Calu3 (cell line): ENCODE results near the gene CCNYL1. TPM values are rescaled to one million over a fixed set of nuclear protein-coding genes. Genes with fewer than 3 reads are reported as not detected.
"Not testable (repeated sequence)": the region's sequence is repeated elsewhere in the genome, so short reads cannot be mapped to it uniquely, and the experiment has no call there.

Experiments
- BruUV-seq: library from RNA; stranded (reverse); fragments of 400-500 nt; replicated peaks from 2 replicates; lab custom pipeline; 2021; lab: Mats Ljungman, UMichigan
- CTCF ChIA-PET: fragments of 300-600 bp; sonication (Branson Sonifier 250); formaldehyde crosslinking; loops from one replicate; lab custom pipeline; 2022; ENCODE audit warnings: antibody characterized with exemption; lab: Charles Lee
- DNase-seq: peaks from one replicate; pipeline ENCODE4 v3.0.0; 2022
- H3K27ac Mint-ChIP-seq: one replicate; pipeline ENCODE4 v1.8.0; 2022; ENCODE audit warnings: mixed read lengths; ENCODE audit not compliant: unreplicated experiment
- H3K27me3 Mint-ChIP-seq: one replicate; pipeline ENCODE4 v1.8.0; 2022; ENCODE audit warnings: mixed read lengths; ENCODE audit not compliant: unreplicated experiment
- H3K36me3 Mint-ChIP-seq: one replicate; pipeline ENCODE4 v1.8.0; 2022; ENCODE audit warnings: mild to moderate bottlenecking, moderate library complexity, mixed read lengths; ENCODE audit not compliant: insufficient read depth, unreplicated experiment
- H3K4me1 Mint-ChIP-seq: one replicate; pipeline ENCODE4 v1.8.0; 2022; ENCODE audit warnings: mild to moderate bottlenecking, low read depth, mixed read lengths; ENCODE audit not compliant: unreplicated experiment
- H3K4me3 Mint-ChIP-seq: one replicate; pipeline ENCODE4 v1.8.0; 2022; ENCODE audit warnings: mild to moderate bottlenecking, low read depth, moderate library complexity, mixed read lengths; ENCODE audit not compliant: unreplicated experiment
- H3K9me3 Mint-ChIP-seq: one replicate; pipeline ENCODE4 v1.8.0; 2022; ENCODE audit warnings: low read depth, mixed read lengths; ENCODE audit not compliant: unreplicated experiment
- intact Hi-C: fragments of 100-400 bp; cut with micrococcal nuclease; formaldehyde crosslinking; loops from one replicate; pipeline ENCODE4 v1.10.0; 2022; ENCODE audit not compliant: unreplicated experiment
- total RNA-seq: library from RNA; stranded (reverse); gene quantifications from 2 replicates; pipeline ENCODE4 v1.2.3, GENCODE V29; 2022
- TF ChIP-seq, protein P1 (sequence below): fragments of 200-600 bp; IDR thresholded peaks from one replicate; pipeline ENCODE4 v1.8.0; 2022; ENCODE audit warnings: antibody characterized with exemption; ENCODE audit not compliant: unreplicated experiment

CCNYL1 gene
- total RNA-seq, 1 experiment from 2014 or later: 13.7 TPM

DNA sequence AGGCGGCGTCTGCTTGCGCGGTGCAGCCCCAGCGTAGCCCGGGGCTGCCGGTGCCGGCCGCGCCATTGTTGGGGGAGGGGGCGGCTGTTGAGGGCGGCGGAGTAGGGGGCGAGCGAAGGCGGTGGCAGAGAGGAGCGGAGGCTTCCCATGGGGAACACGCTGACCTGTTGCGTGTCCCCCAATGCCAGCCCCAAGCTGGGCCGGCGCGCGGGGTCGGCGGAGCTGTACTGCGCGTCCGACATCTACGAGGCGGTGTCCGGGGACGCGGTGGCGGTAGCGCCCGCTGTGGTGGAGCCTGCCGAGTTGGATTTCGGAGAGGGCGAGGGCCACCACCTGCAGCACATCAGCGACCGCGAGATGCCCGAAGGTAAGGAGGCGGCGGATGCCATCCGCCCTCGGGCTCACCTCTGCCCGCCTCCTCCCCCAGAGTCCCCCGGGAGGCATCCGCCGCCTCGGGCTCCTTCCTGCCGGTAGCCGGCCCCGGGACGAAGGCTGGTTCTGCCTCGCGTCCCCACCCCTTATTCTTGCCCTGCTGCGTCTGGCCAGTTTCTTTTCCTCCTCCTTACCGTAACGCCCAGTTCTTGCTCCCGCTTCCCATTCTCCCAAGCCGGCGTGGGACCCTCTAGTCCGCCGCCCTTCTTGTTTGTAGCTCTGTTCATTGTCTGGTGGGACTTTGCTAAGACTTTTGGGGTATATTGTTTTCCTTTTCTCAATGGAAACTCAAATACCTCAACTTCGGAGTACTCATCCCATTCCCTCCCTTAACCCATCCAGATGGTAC lies 500 bp downstream of the CCNYL1 start:
- H3K9me3 Mint-ChIP-seq: no peaks in the 10 kb centered on the region
- no peaks in the 10 kb centered on the region for H3K27me3 Mint-ChIP-seq
- H3K36me3 Mint-ChIP-seq: peaks cover 33% of the 10 kb centered on the region
- CTCF ChIA-PET: interaction anchor here (0.6 to 1.3 kb wide), 9 partner anchors 8 to 328 kb away, joined by 3 to 16 read pairs (median 5); partner anchors contain the start of gene METTL21A
- peak overlapping the region; percentile 93 for H3K4me3 Mint-ChIP-seq
- intact Hi-C loops: loop anchor here (2.0 kb wide), 1 partner anchor 87 kb away; the partner anchor contains the start of gene METTL21A
- peak; percentile 57 for DNase-seq
- peaks cover 15% of the 10 kb centered on the region for H3K4me1 Mint-ChIP-seq
- peak overlapping the region; percentile 82 for H3K27ac Mint-ChIP-seq
- no TSS peak for BruUV-seq
- TF ChIP-seq, protein P1, sequence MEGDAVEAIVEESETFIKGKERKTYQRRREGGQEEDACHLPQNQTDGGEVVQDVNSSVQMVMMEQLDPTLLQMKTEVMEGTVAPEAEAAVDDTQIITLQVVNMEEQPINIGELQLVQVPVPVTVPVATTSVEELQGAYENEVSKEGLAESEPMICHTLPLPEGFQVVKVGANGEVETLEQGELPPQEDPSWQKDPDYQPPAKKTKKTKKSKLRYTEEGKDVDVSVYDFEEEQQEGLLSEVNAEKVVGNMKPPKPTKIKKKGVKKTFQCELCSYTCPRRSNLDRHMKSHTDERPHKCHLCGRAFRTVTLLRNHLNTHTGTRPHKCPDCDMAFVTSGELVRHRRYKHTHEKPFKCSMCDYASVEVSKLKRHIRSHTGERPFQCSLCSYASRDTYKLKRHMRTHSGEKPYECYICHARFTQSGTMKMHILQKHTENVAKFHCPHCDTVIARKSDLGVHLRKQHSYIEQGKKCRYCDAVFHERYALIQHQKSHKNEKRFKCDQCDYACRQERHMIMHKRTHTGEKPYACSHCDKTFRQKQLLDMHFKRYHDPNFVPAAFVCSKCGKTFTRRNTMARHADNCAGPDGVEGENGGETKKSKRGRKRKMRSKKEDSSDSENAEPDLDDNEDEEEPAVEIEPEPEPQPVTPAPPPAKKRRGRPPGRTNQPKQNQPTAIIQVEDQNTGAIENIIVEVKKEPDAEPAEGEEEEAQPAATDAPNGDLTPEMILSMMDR: no peak

DNA sequence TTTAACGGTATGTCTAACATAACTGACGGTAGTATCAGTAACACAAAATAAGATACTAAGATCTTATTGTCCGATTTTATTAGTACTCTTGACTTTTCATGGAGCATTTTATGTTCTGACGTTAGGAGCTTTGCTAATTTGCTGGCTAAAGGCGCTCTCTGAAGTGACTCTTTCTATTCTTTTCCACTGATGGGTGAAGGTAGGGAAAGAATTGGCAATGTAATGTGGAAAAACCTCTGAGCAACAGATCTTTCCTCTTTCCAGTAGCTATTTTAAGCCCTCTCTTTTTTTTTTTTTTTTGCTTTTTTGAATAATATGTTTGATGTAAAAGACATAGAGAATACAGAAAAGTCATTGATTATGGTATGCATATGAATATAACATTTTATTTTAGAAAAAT lies 4.6 kb downstream of the CCNYL1 start:
- H3K36me3 Mint-ChIP-seq: peaks cover 25% of the 10 kb centered on the region
- TF ChIP-seq, protein P1: no peak
- no peaks in the 10 kb centered on the region for H3K27me3 Mint-ChIP-seq
- DNase-seq: no peak
- H3K4me3 Mint-ChIP-seq: no peak overlapping the region
- CTCF ChIA-PET: interaction anchor here (0.7 kb wide), 1 partner anchor 30 kb away, joined by 3 read pairs; no protein-coding TSS in a partner anchor
- intact Hi-C loops: no loop called here
- no TSS peak for BruUV-seq
- no peaks in the 10 kb centered on the region for H3K9me3 Mint-ChIP-seq
- H3K27ac Mint-ChIP-seq: no peak overlapping the region
- peaks cover 18% of the 10 kb centered on the region for H3K4me1 Mint-ChIP-seq

DNA sequence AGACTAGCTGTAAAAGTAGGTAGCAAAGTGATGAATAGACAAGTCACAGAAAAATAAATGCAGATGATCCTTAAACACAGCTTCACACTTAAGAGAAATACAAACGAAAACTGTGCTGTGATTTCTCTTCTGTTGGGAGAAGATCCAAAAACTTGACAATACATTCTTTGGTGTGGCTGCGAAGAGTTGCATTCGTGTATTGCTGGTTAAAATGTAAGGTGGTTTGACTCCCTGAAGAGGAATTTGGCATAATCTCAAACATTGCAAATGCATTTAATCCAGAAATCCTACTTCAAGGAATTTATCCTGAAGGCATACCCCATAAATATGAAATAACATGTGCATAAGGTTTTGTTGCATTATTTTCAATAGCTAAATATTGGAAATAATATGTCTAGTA lies 7.1 kb downstream of the CCNYL1 start:
- no peaks in the 10 kb centered on the region for H3K36me3 Mint-ChIP-seq
- H3K27me3 Mint-ChIP-seq: no peaks in the 10 kb centered on the region
- no peak overlapping the region for H3K27ac Mint-ChIP-seq
- peaks cover 19% of the 10 kb centered on the region for H3K4me1 Mint-ChIP-seq
- TF ChIP-seq, protein P1: no peak
- BruUV-seq: no TSS peak
- H3K4me3 Mint-ChIP-seq: no peak overlapping the region
- CTCF ChIA-PET: no interaction called here
- H3K9me3 Mint-ChIP-seq: no peaks in the 10 kb centered on the region
- intact Hi-C loops: no loop called here
- DNase-seq: no peak

DNA sequence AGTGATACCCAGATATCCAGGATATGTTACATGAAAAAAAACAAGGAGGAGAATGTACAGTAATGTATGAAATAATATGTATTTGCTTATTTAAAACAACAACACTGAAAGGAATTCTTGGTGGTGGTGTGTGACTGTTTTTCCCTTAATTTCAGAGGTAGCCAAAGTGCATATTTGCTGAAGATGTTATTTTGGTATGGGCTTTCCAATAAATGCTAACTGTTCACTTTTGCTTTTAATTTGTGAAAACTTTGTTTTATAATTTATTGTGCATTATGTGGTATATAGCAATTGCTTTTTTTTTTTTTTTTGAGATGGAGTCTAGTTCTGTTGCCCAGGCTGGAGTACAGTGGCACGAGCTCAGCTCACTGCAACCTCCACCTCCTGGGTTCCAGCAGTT lies 7.6 kb downstream of the CCNYL1 start:
- H3K9me3 Mint-ChIP-seq: no peaks in the 10 kb centered on the region
- CTCF ChIA-PET: interaction anchor here (0.7 to 2.8 kb wide), 3 partner anchors 35 to 306 kb away, joined by 4 to 11 read pairs (median 4); partner anchors contain the start of genes METTL21A and PLEKHM3
- no TSS peak for BruUV-seq
- peaks cover 24% of the 10 kb centered on the region for H3K4me1 Mint-ChIP-seq
- H3K36me3 Mint-ChIP-seq: no peaks in the 10 kb centered on the region
- intact Hi-C loops: no loop called here
- no peak for DNase-seq
- TF ChIP-seq, protein P1: no peak
- no peak overlapping the region for H3K27ac Mint-ChIP-seq
- H3K27me3 Mint-ChIP-seq: no peaks in the 10 kb centered on the region
- H3K4me3 Mint-ChIP-seq: no peak overlapping the region

DNA sequence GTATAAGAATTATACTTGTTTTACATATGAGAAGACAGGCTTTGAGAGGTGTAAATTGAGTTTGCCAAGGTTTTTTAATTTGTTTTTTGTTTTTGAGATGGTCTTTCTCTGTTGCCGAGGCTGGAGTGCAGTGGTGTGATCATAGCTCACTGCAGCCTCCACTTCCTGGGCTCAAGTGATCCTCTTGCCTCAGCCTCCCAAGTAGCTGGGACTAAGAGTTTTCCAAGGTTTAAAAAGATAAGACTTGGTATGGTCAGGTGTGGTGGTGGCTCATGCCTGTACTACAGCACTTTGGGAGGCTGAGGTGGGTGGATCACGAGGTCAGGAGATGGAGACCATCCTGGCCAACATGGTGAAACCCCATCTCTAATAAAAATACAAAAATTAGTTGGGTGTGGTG lies 8.2 kb downstream of the CCNYL1 start:
- CTCF ChIA-PET: interaction anchor here (1.1 to 2.8 kb wide), 3 partner anchors 8 to 94 kb away, joined by 3 to 11 read pairs (median 4); partner anchors contain the start of genes CCNYL1 and METTL21A
- H3K4me1 Mint-ChIP-seq: peaks cover 30% of the 10 kb centered on the region
- not testable (repeated sequence) for H3K27me3 Mint-ChIP-seq, BruUV-seq, H3K9me3 Mint-ChIP-seq, H3K36me3 Mint-ChIP-seq, H3K27ac Mint-ChIP-seq, H3K4me3 Mint-ChIP-seq, DNase-seq
- intact Hi-C loops: loop anchor here (5.0 kb wide), 1 partner anchor 37 kb away; no protein-coding TSS in a partner anchor
